Upper lobe of left lung (tissue), 4 donors: ENCODE results near the gene MAD1L1.

Experiments used
- EP300 ChIP-seq, 4 donors: sonication (generic); formaldehyde crosslinking; IDR thresholded peaks; one replicate each; pipeline ENCODE4 v1.5.1; 2017; ENCODE audit warnings: antibody characterized with exemption in 4 of 4, control low read depth in 2 of 4
- POLR2A ChIP-seq, 4 donors: fragments of 450-650 bp; IDR thresholded peaks; one replicate each; pipeline ENCODE4 v1.5.1; 2016 to 2017; ENCODE audit warnings: antibody characterized with exemption in 4 of 4, mild to moderate bottlenecking in 2 of 4
- POLR2AphosphoS5 ChIP-seq, 2 donors: sonication (generic); formaldehyde crosslinking; IDR thresholded peaks; one replicate each; pipeline ENCODE4 v1.5.1; 2017; ENCODE audit warnings: antibody characterized with exemption in 2 of 2
- TF ChIP-seq, protein P1 (sequence below), 6 experiments: fragments of 450-650 bp in 4 of 6; fragments of 200-600 bp in 2 of 6; sonication (generic) in 2 of 6; IDR thresholded peaks; one replicate each; pipeline ENCODE4 v1.5.1; 2016 to 2019; ENCODE audit warnings: antibody characterized with exemption in 6 of 6

DNA sequence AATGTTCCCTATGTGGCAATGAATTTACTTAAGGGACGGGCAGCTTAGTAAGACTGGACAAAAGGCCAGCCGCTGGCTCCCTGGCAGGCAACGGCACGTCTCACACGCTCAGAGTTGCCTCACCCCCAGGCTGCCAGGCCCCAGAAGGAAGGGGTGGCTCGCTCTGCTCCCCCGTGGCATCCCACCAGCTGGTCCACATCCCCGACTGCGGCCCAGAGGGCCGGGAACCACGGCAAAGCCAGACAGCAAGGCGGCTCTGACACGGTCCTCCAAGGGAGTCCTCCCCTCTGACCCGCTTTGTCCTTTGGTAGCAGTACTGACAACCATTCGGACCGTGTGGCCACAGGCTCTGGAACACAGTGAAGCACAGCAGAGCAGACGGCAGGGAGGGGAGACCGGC is 43.4 kb upstream of the MAD1L1 start:
- TF ChIP-seq, protein P1, sequence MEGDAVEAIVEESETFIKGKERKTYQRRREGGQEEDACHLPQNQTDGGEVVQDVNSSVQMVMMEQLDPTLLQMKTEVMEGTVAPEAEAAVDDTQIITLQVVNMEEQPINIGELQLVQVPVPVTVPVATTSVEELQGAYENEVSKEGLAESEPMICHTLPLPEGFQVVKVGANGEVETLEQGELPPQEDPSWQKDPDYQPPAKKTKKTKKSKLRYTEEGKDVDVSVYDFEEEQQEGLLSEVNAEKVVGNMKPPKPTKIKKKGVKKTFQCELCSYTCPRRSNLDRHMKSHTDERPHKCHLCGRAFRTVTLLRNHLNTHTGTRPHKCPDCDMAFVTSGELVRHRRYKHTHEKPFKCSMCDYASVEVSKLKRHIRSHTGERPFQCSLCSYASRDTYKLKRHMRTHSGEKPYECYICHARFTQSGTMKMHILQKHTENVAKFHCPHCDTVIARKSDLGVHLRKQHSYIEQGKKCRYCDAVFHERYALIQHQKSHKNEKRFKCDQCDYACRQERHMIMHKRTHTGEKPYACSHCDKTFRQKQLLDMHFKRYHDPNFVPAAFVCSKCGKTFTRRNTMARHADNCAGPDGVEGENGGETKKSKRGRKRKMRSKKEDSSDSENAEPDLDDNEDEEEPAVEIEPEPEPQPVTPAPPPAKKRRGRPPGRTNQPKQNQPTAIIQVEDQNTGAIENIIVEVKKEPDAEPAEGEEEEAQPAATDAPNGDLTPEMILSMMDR (IDR thresholded peaks at IDR 0.05): no peak
- TF ChIP-seq EP300 (IDR thresholded peaks at IDR 0.05) (no peak), POLR2AphosphoS5 (IDR thresholded peaks at IDR 0.05) (no peak), POLR2A (IDR thresholded peaks at IDR 0.05) (no peak)
